NOMO-1 treated with dmso at 0.1 percent for 144 hours (cell line): ENCODE data around the gene ROR1.
"Not testable (repeated sequence)": the region's sequence is repeated elsewhere in the genome, so short reads cannot be mapped to it uniquely, and the experiment has no call there.

Experiments
- DNase-seq: peaks from one replicate; lab custom pipeline; 2025; ENCODE audit not compliant: unreplicated experiment; lab: John Stamatoyannopoulos, UW

ROR1 gene

GRCh38 chr1:63757334-63757733 is 16.5 kb upstream of the ROR1 start:
- DNase-seq: no peak

- DNase-seq: no peak
Observed at GRCh38 chr1:63758791-63759190, 15.0 kb upstream of the ROR1 start.

- peak; percentile 3 for DNase-seq
Observed at GRCh38 chr1:63759778-63760177, 14.0 kb upstream of the ROR1 start.

- DNase-seq: no peak
Observed at GRCh38 chr1:63770381-63770780, 3.4 kb upstream of the ROR1 start.

GRCh38 chr1:63772201-63772600 is 1.6 kb upstream of the ROR1 start:
- no peak for DNase-seq

GRCh38 chr1:63772876-63773275 is 941 bp upstream of the ROR1 start:
- DNase-seq: no peak

- DNase-seq: no peak
Observed at GRCh38 chr1:63773496-63773814, 362 bp upstream of the ROR1 start.

GRCh38 chr1:63774617-63775417 is 1.0 kb downstream of the ROR1 start:
- no peak for DNase-seq

GRCh38 chr1:63775418-63776127 is 1.8 kb downstream of the ROR1 start:
- no peak for DNase-seq

- no peak for DNase-seq
Observed at GRCh38 chr1:63777286-63777685, 3.5 kb downstream of the ROR1 start.

- no peak for DNase-seq
Observed at GRCh38 chr1:63777965-63778880, 4.4 kb downstream of the ROR1 start.

- no peak for DNase-seq
Observed at GRCh38 chr1:63779338-63780211, 5.8 kb downstream of the ROR1 start.

GRCh38 chr1:63780565-63780964 is 6.7 kb downstream of the ROR1 start:
- no peak for DNase-seq

- DNase-seq: no peak
Observed at GRCh38 chr1:63782982-63783381, 9.2 kb downstream of the ROR1 start.

- no peak for DNase-seq
Observed at GRCh38 chr1:63784083-63784482, 10.3 kb downstream of the ROR1 start.

GRCh38 chr1:63784489-63785390 is 10.9 kb downstream of the ROR1 start:
- no peak for DNase-seq

- DNase-seq: not testable (repeated sequence)
Observed at GRCh38 chr1:63787270-63787669, 13.5 kb downstream of the ROR1 start.

- no peak for DNase-seq
Observed at GRCh38 chr1:63787875-63788274, 14.1 kb downstream of the ROR1 start.

GRCh38 chr1:63789856-63790605 is 16.2 kb downstream of the ROR1 start:
- no peak for DNase-seq
